GM12878 (cell line): Measurements from ENCODE around the gene FAM162A. TPM values are rescaled to one million over a fixed set of nuclear protein-coding genes. Genes with fewer than 3 reads are reported as not detected.

Experiments used
- ATAC-seq: fragments of 200-7000 bp; cut with Tn5 transposase; 3 replicates; pipeline ENCODE4 v1.9.1; 2020; ENCODE audit warnings: mild to moderate bottlenecking, moderate library complexity
- BruUV-seq: library from RNA; stranded (reverse); fragments of 400-500 nt; replicated peaks from 2 replicates; lab custom pipeline; 2021; lab: Mats Ljungman, UMichigan
- CTCF ChIA-PET: fragments of 300-600 bp; sonication (Branson Sonifier 250); formaldehyde crosslinking; extraction: SDS; loops from one replicate; lab custom pipeline; 2021; ENCODE audit warnings: inconsistent platforms; lab: Yijun Ruan, JAX
- POLR2A ChIA-PET: fragments of 350-600 bp; formaldehyde crosslinking; extraction: SDS; loops from one replicate; lab custom pipeline; 2021; ENCODE audit warnings: inconsistent platforms; lab: Charles Lee
- RAD21 ChIA-PET: fragments of 300-600 bp; sonication (Branson Sonifier 250); formaldehyde crosslinking; loops from one replicate; lab custom pipeline; 2023; ENCODE audit warnings: antibody characterized with exemption; ENCODE audit not compliant: unreplicated experiment; lab: Charles Lee
- SMC1A ChIA-PET: fragments of 300-600 bp; sonication (Branson Sonifier 250); formaldehyde crosslinking; loops from one replicate; lab custom pipeline; 2023; ENCODE audit not compliant: unreplicated experiment, uncharacterized antibody; lab: Charles Lee
- DNase-seq: peaks from one replicate; pipeline ENCODE4 v3.0.0-alpha.2; 2011; ENCODE audit warnings: low read depth, low spot score
- FAIRE-seq: peaks from 3 replicates; lab custom pipeline; 2011; peaks lifted over from hg19 to GRCh38; lab: Jason Lieb, UNC
- H2AFZ ChIP-seq: 2 replicates; pipeline ENCODE4 v1.6.0; 2011; ENCODE audit warnings: low read depth, low read length, control low read depth; ENCODE audit not compliant: control insufficient read depth
- H3K27ac ChIP-seq: 2 replicates; pipeline ENCODE4 v1.5.1; 2011; ENCODE audit warnings: control low read depth; ENCODE audit not compliant: control insufficient read depth, insufficient read depth
- H3K27me3 ChIP-seq, 2 experiments: replicated peaks in 1 of 2; 2 replicates each; pipeline versions ENCODE4 v1.6.0 to v1.6.1; 2011; ENCODE audit warnings: low read length in 1 of 2; ENCODE audit not compliant: control insufficient read depth in 2 of 2, insufficient read depth in 2 of 2
- H3K36me3 ChIP-seq, 2 experiments: 2 replicates each; pipeline ENCODE4 v1.5.1; 2011; ENCODE audit warnings: low read length in 1 of 2; ENCODE audit not compliant: control insufficient read depth in 2 of 2, insufficient read depth in 2 of 2
- H3K4me1 ChIP-seq: 2 replicates; pipeline ENCODE4 v1.6.1; 2011; ENCODE audit warnings: mild to moderate bottlenecking, low read length, moderate library complexity, mixed read lengths; ENCODE audit not compliant: control insufficient read depth, insufficient read depth
- H3K4me2 ChIP-seq: 2 replicates; pipeline ENCODE4 v1.6.0; 2011; ENCODE audit warnings: control low read depth; ENCODE audit not compliant: control insufficient read depth, insufficient read depth
- H3K4me3 ChIP-seq: fragments of 200-600 bp; sonication (generic); 2 replicates; pipeline ENCODE4 v1.5.1; 2016
- H3K79me2 ChIP-seq: 2 replicates; pipeline ENCODE4 v1.6.0; 2011; ENCODE audit warnings: low read length; ENCODE audit not compliant: control insufficient read depth, insufficient read depth
- H3K9ac ChIP-seq: 2 replicates; pipeline ENCODE4 v1.8.0; 2011; ENCODE audit warnings: low read length, control low read depth, mixed read lengths; ENCODE audit not compliant: control insufficient read depth, insufficient read depth
- H3K9me3 ChIP-seq: replicated peaks from 3 replicates; pipeline ENCODE4 v1.5.1; 2011; ENCODE audit warnings: mild to moderate bottlenecking, low read length; ENCODE audit not compliant: control insufficient read depth, insufficient read depth
- H4K20me1 ChIP-seq: 2 replicates; pipeline ENCODE4 v1.6.0; 2011; ENCODE audit not compliant: control insufficient read depth, insufficient read depth
- ASH2L ChIP-seq: fragments of 300-600, 200-600 bp; sonication (generic); IDR thresholded peaks from 2 replicates; pipeline ENCODE4 v1.6.1; 2017; ENCODE audit warnings: low read depth, mild to moderate bottlenecking, borderline replicate concordance
- GATAD2B ChIP-seq: fragments of 450-650 bp; conservative IDR thresholded peaks from 2 replicates; pipeline ENCODE4 v1.6.1; 2017; ENCODE audit warnings: low read depth, mild to moderate bottlenecking, moderate library complexity
- MLLT1 ChIP-seq: fragments of 450-650 bp; IDR thresholded peaks from 2 replicates; pipeline ENCODE4 v1.6.1; 2016; ENCODE audit warnings: mild to moderate bottlenecking
- MYB ChIP-seq: fragments of 150-350 bp; IDR thresholded peaks from 2 replicates; pipeline ENCODE4 v1.6.1; 2014; ENCODE audit warnings: mild to moderate bottlenecking, low read depth, low read length, borderline replicate concordance
- NKRF ChIP-seq: fragments of 450-650 bp; conservative IDR thresholded peaks from 2 replicates; pipeline ENCODE4 v1.6.1; 2017; ENCODE audit warnings: mild to moderate bottlenecking, moderate library complexity
- POLR2A ChIP-seq: IDR thresholded peaks from 2 replicates; pipeline ENCODE4 v1.6.1; 2011; ENCODE audit warnings: low read depth, mild to moderate bottlenecking, low read length
- SIX5 ChIP-seq: IDR thresholded peaks from 2 replicates; pipeline ENCODE4 v1.6.1; 2011; ENCODE audit warnings: mild to moderate bottlenecking, low read depth, low read length, moderate library complexity; ENCODE audit not compliant: severe bottlenecking
- ZNF384 ChIP-seq: IDR thresholded peaks from 2 replicates; pipeline ENCODE4 v1.6.1; 2012; ENCODE audit warnings: low read depth, mild to moderate bottlenecking, low read length, improper control_type of control experiment, borderline replicate concordance
- WGBS: methylation state at CpG from one replicate; pipeline ENCODE4 v1.1.6; 2016; ENCODE audit warnings: low lambda C conversion rate; ENCODE audit not compliant: insufficient replicate concordance, insufficient coverage; ENCODE audit errors: missing lambda C conversion rate; 5-methylcytosine and 5-hydroxymethylcytosine counted together
- in situ Hi-C: fragments of 300-500 bp; cut with MboI; formaldehyde crosslinking; loops from 9 replicates; pipeline ENCODE4 v1.14.3; 2018; ENCODE audit warnings: mixed read lengths
- intact Hi-C: fragments of 100-400 bp; cut with micrococcal nuclease; formaldehyde crosslinking; loops from one replicate; pipeline ENCODE4 v1.14.2; 2022; ENCODE audit not compliant: unreplicated experiment
- polyA plus RNA-seq, 11 experiments: library from polyadenylated mRNA; depleted of rRNA in 4 of 11; unstranded in 6 of 11; stranded (reverse) in 5 of 11; fragments of >200 nt; fragmentation: Nextera tagmentation in 4 of 11; fragmentation: Illumina TruSeq in 1 of 11; extraction: Ambion mirVana in 4 of 11; extraction: Trizol in 1 of 11; gene quantifications; 1 replicate in 1 of 11; 2 replicates in 10 of 11; pipeline versions ENCODE4 v1.2.1 to v1.2.3, GENCODE V29; 2011 to 2016; ENCODE audit warnings: inconsistent platforms in 2 of 11, missing spikeins in 2 of 11, low read depth in 1 of 11
- total RNA-seq, 4 experiments: library from RNA; depleted of rRNA in 3 of 4; stranded (reverse); fragments of >200 nt in 3 of 4; fragmentation: Illumina TruSeq in 1 of 4; extraction: Trizol in 1 of 4; gene quantifications; 2 replicates each; pipeline versions ENCODE4 v1.2.1 to v1.2.3, GENCODE V29; 2013 to 2021
- TF ChIP-seq, protein P1 (sequence below): fragments of 150-350 bp; IDR thresholded peaks from 2 replicates; pipeline ENCODE4 v1.6.1; 2016; ENCODE audit warnings: low read depth, low read length

FAM162A gene
- total and polyA plus RNA-seq, 10 of the 15 experiments (the other 5 are each of a cell fraction or from before 2014, with no cell fraction given), result 59.2 to 346 (median 149) TPM

GRCh38 chr3:122416966-122417365, 33.0 kb downstream of the FAM162A start:
- Histone ChIP-seq H3K9ac (peak overlapping the region; percentile 75), H3K9me3 (no peaks in the 10 kb centered on the region), H2AFZ (no peak overlapping the region; the same call in 1 of the 2 replicates), H3K27me3 (no peaks in the 10 kb centered on the region), H3K36me3 (peaks cover 0 to 5% of the 10 kb centered on the region in 2 experiments; a peak in 2 of 4 replicates), H4K20me1 (no peaks in the 10 kb centered on the region), H3K4me3 (peak overlapping the region; percentile 77), H3K27ac (peak overlapping the region; percentile 91), H3K4me2 (peak overlapping the region; percentile 95), H3K4me1 (peaks cover 14% of the 10 kb centered on the region; the same call in 1 of the 2 replicates), H3K79me2 (peaks cover 32% of the 10 kb centered on the region)
- BruUV-seq, result no TSS peak
- ChIA-PET CTCF (interaction anchor here (0.6 to 3.2 kb wide), 14 partner anchors 8 to 112 kb away, joined by 3 to 29 read pairs (median 3); partner anchors contain the start of gene KPNA1), SMC1A (interaction anchor here (0.6 to 3.0 kb wide), 18 partner anchors 8 to 871 kb away, joined by 3 to 10 read pairs (median 4); partner anchors contain the start of gene POLQ), POLR2A (interaction anchor here (0.7 to 3.0 kb wide), 9 partner anchors 10 to 279 kb away, joined by 3 to 16 read pairs (median 4); partner anchors contain the start of gene FAM162A), RAD21 (interaction anchor here (0.9 to 3.7 kb wide), 9 partner anchors 11 to 117 kb away, joined by 3 to 20 read pairs (median 3); partner anchors contain the start of gene FAM162A)
- FAIRE-seq, result no peak
- TF ChIP-seq SIX5 (no peak), NKRF (no peak), MYB (no peak), GATAD2B (no peak), MLLT1 (peak; percentile 70), ASH2L (no peak), ZNF384 (no peak), POLR2A (no peak)
- TF ChIP-seq, protein P1, sequence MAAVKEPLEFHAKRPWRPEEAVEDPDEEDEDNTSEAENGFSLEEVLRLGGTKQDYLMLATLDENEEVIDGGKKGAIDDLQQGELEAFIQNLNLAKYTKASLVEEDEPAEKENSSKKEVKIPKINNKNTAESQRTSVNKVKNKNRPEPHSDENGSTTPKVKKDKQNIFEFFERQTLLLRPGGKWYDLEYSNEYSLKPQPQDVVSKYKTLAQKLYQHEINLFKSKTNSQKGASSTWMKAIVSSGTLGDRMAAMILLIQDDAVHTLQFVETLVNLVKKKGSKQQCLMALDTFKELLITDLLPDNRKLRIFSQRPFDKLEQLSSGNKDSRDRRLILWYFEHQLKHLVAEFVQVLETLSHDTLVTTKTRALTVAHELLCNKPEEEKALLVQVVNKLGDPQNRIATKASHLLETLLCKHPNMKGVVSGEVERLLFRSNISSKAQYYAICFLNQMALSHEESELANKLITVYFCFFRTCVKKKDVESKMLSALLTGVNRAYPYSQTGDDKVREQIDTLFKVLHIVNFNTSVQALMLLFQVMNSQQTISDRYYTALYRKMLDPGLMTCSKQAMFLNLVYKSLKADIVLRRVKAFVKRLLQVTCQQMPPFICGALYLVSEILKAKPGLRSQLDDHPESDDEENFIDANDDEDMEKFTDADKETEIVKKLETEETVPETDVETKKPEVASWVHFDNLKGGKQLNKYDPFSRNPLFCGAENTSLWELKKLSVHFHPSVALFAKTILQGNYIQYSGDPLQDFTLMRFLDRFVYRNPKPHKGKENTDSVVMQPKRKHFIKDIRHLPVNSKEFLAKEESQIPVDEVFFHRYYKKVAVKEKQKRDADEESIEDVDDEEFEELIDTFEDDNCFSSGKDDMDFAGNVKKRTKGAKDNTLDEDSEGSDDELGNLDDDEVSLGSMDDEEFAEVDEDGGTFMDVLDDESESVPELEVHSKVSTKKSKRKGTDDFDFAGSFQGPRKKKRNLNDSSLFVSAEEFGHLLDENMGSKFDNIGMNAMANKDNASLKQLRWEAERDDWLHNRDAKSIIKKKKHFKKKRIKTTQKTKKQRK, result no peak
- ATAC-seq, result no peak
- 65% methylated on average over 13 of the region's 14 CpGs for WGBS
- intact Hi-C loops (no loop called here), in situ Hi-C loops (no loop called here)
- DNase-seq, result no peak
